CD4-positive, alpha-beta T cell (primary cell): Measurements from ENCODE around the gene FSTL3. TPM values are rescaled to one million over a fixed set of nuclear protein-coding genes. Genes with fewer than 3 reads are reported as not detected.

Source experiments
- ATAC-seq: fragments of 200-7000 bp; cut with Tn5 transposase; one replicate; pipeline ENCODE4 v1.10.0; 2022; ENCODE audit warnings: mild to moderate bottlenecking; ENCODE audit not compliant: poor library complexity
- CTCF ChIA-PET: fragments of 350-600 bp; sonication (Branson Sonifier 250); formaldehyde crosslinking; loops from one replicate; lab custom pipeline; 2021; ENCODE audit warnings: antibody characterized with exemption, inconsistent platforms; lab: Charles Lee
- POLR2A ChIA-PET: fragments of 350-600 bp; sonication (Branson Sonifier 250); formaldehyde crosslinking; loops from one replicate; lab custom pipeline; 2021; ENCODE audit warnings: antibody characterized with exemption, inconsistent platforms; lab: Charles Lee
- DNase-seq, 14 experiments: peaks; one replicate each; pipeline ENCODE4 v3.0.0-alpha.2; 2013 to 2020; ENCODE audit warnings: mixed read lengths in 2 of 14
- H3K27ac ChIP-seq, 2 donors: one replicate each; pipeline versions ENCODE4 v1.5.1 to v1.7.0; 2013; ENCODE audit warnings: low read length in 2 of 2, low read depth in 1 of 2, mild to moderate bottlenecking in 1 of 2
- H3K27me3 ChIP-seq, 2 experiments: 1 replicate in 1 of 2; 2 replicates in 1 of 2; pipeline versions ENCODE4 v1.6.1 to v1.7.0; 2013; ENCODE audit warnings: low read length in 2 of 2, control low read depth in 1 of 2, mild to moderate bottlenecking in 1 of 2, moderate library complexity in 1 of 2; ENCODE audit not compliant: insufficient read depth in 2 of 2, control insufficient read depth in 1 of 2
- H3K36me3 ChIP-seq: one replicate; pipeline ENCODE4 v1.6.1; 2013; ENCODE audit warnings: low read length, control low read depth; ENCODE audit not compliant: insufficient read depth
- H3K4me1 ChIP-seq: one replicate; pipeline ENCODE4 v1.6.1; 2013; ENCODE audit warnings: low read length, control low read depth; ENCODE audit not compliant: insufficient read depth
- H3K4me3 ChIP-seq: one replicate; pipeline ENCODE4 v1.5.1; 2013; ENCODE audit warnings: mild to moderate bottlenecking, low read length, moderate library complexity
- H3K9me3 ChIP-seq, 2 experiments: 1 replicate in 1 of 2; 2 replicates in 1 of 2; pipeline versions ENCODE4 v1.6.1 to v1.7.0; 2013; ENCODE audit warnings: low read length in 2 of 2, mild to moderate bottlenecking in 2 of 2, control low read depth in 1 of 2, moderate library complexity in 1 of 2; ENCODE audit not compliant: control insufficient read depth in 1 of 2, insufficient read depth in 1 of 2
- H3K27ac Mint-ChIP-seq: one replicate; pipeline ENCODE4 v1.8.0; 2020; ENCODE audit warnings: mixed read lengths
- H3K27me3 Mint-ChIP-seq: one replicate; pipeline ENCODE4 v1.8.0; 2021; ENCODE audit warnings: mixed read lengths
- H3K36me3 Mint-ChIP-seq: one replicate; pipeline ENCODE4 v1.8.0; 2021; ENCODE audit warnings: low read depth, mixed read lengths
- H3K4me1 Mint-ChIP-seq: one replicate; pipeline ENCODE4 v1.8.0; 2021; ENCODE audit warnings: low read depth, mixed read lengths
- H3K4me3 Mint-ChIP-seq: one replicate; pipeline ENCODE4 v1.8.0; 2020; ENCODE audit warnings: mild to moderate bottlenecking, mixed read lengths
- H3K9me3 Mint-ChIP-seq: one replicate; pipeline ENCODE4 v1.8.0; 2020; ENCODE audit warnings: mixed read lengths
- CTCF ChIP-seq: fragments of 200-600 bp; IDR thresholded peaks from one replicate; pipeline ENCODE4 v1.8.0; 2022; ENCODE audit warnings: antibody characterized with exemption, mild to moderate bottlenecking
- intact Hi-C, 2 experiments: fragments of 100-400 bp; cut with DNase I in 1 of 2; cut with micrococcal nuclease in 1 of 2; formaldehyde crosslinking; loops; one replicate each; pipeline versions ENCODE4 v1.15.1 to v1.9.0; 2023 to 2025; cut with DNase I, micrococcal nuclease
- total RNA-seq, 174 experiments: library from RNA in 2 of 174; stranded (reverse) in 2 of 174; gene quantifications; one replicate each; pipeline ENCODE4 v1.2.3 and lab custom pipeline; 2021 to 2026

Gene FSTL3
- total RNA-seq, 2 experiments from 2014 or later, result 2.2 to 3.4 TPM

GRCh38 chr19:660793-661426, 15.3 kb upstream of the FSTL3 start:
- H3K4me1 Mint-ChIP-seq, result peaks cover 51% of the 10 kb centered on the region
- ATAC-seq, result no peak
- H3K27ac Mint-ChIP-seq, result peak overlapping the region; percentile 97
- ChIA-PET CTCF (interaction anchor here (1.0 to 2.3 kb wide), 7 partner anchors 19 to 150 kb away, joined by 3 to 17 read pairs (median 6); no protein-coding TSS in a partner anchor), POLR2A (interaction anchor here (0.6 to 2.7 kb wide), 16 partner anchors 8 to 608 kb away, joined by 3 to 19 read pairs (median 4); partner anchors contain the start of genes CDC34, CIRBP, FGF22 and POLRMT)
- no peaks in the 10 kb centered on the region for H3K9me3 Mint-ChIP-seq
- peaks cover 38% of the 10 kb centered on the region for H3K36me3 Mint-ChIP-seq
- intact Hi-C loops, result loop anchor here (1.0 to 5.0 kb wide), 4 partner anchors 22 to 136 kb away; partner anchors contain the start of genes BSG (in 1 of the 2), FGF22 (in 1 of the 2), HCN2 (in 1 of the 2) and PTBP1 (in 1 of the 2)
- Histone ChIP-seq H3K4me3 (peak overlapping the region; percentile 97), H3K9me3 (no peaks in the 10 kb centered on the region), H3K27ac (peak overlapping the region; percentile 92 to 97), H3K27me3 (no peaks in the 10 kb centered on the region), H3K36me3 (peaks cover 27% of the 10 kb centered on the region), H3K4me1 (peaks cover 81% of the 10 kb centered on the region)
- no peaks in the 10 kb centered on the region for H3K27me3 Mint-ChIP-seq
- peak in 1 of 14 experiments; percentile 32 for DNase-seq
- TF ChIP-seq CTCF, result no peak
- H3K4me3 Mint-ChIP-seq, result peak overlapping the region; percentile 97

GRCh38 chr19:661427-662196, 14.6 kb upstream of the FSTL3 start:
- DNase-seq, result peak; percentile 41 to 87 (median 66)
- Histone ChIP-seq H3K36me3 (peaks cover 25% of the 10 kb centered on the region), H3K4me3 (peak overlapping the region; percentile 97), H3K9me3 (no peaks in the 10 kb centered on the region), H3K27ac (peak overlapping the region; percentile 92 to 97), H3K27me3 (no peaks in the 10 kb centered on the region), H3K4me1 (peaks cover 74% of the 10 kb centered on the region)
- intact Hi-C loops, result loop anchor here (1.0 to 5.0 kb wide), 8 partner anchors 22 to 155 kb away; partner anchors contain the start of genes BSG (in 2 of the 2), CDC34 (in 1 of the 2), FGF22 (in 1 of the 2) and HCN2 (in 1 of the 2)
- peaks cover 46% of the 10 kb centered on the region for H3K4me1 Mint-ChIP-seq
- H3K4me3 Mint-ChIP-seq, result peak overlapping the region; percentile 97
- POLR2A ChIA-PET, result interaction anchor here (0.6 to 2.7 kb wide), 12 partner anchors 9 to 608 kb away, joined by 3 to 19 read pairs (median 4); partner anchors contain the start of genes CDC34, CIRBP, FGF22 and POLRMT
- H3K36me3 Mint-ChIP-seq, result peaks cover 31% of the 10 kb centered on the region
- CTCF ChIA-PET, result interaction anchor here (1.6 to 2.3 kb wide), 3 partner anchors 19 to 77 kb away, joined by 4 to 17 read pairs (median 8); no protein-coding TSS in a partner anchor
- H3K27ac Mint-ChIP-seq, result peak overlapping the region; percentile 97
- ATAC-seq, result peak; percentile 29
- no peaks in the 10 kb centered on the region for H3K9me3 Mint-ChIP-seq
- H3K27me3 Mint-ChIP-seq, result no peaks in the 10 kb centered on the region
- TF ChIP-seq CTCF, result no peak
